Hepatocyte (in vitro differentiated cells): ENCODE measurements around the gene ADGRB3.

Experiments used
- EZH2 ChIP-seq: fragments of 200-600 bp; sonication (generic); IDR thresholded peaks from 2 replicates; pipeline ENCODE4 v1.6.1; 2016; ENCODE audit warnings: antibody characterized with exemption, mild to moderate bottlenecking, borderline replicate concordance
- EZH2phosphoT487 ChIP-seq: fragments of 200-600 bp; sonication (generic); IDR thresholded peaks from one replicate; pipeline ENCODE4 v1.6.1; 2018; ENCODE audit warnings: antibody characterized with exemption, mild to moderate bottlenecking, low read depth, moderate library complexity; ENCODE audit not compliant: unreplicated experiment, severe bottlenecking
- TF ChIP-seq, protein P1 (sequence below): fragments of 200-600 bp; sonication (generic); IDR thresholded peaks from 2 replicates; pipeline ENCODE4 v1.5.1; 2016; ENCODE audit warnings: antibody characterized with exemption, mild to moderate bottlenecking; ENCODE audit not compliant: poor library complexity

- TF ChIP-seq, protein P1, sequence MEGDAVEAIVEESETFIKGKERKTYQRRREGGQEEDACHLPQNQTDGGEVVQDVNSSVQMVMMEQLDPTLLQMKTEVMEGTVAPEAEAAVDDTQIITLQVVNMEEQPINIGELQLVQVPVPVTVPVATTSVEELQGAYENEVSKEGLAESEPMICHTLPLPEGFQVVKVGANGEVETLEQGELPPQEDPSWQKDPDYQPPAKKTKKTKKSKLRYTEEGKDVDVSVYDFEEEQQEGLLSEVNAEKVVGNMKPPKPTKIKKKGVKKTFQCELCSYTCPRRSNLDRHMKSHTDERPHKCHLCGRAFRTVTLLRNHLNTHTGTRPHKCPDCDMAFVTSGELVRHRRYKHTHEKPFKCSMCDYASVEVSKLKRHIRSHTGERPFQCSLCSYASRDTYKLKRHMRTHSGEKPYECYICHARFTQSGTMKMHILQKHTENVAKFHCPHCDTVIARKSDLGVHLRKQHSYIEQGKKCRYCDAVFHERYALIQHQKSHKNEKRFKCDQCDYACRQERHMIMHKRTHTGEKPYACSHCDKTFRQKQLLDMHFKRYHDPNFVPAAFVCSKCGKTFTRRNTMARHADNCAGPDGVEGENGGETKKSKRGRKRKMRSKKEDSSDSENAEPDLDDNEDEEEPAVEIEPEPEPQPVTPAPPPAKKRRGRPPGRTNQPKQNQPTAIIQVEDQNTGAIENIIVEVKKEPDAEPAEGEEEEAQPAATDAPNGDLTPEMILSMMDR, result no peak
- TF ChIP-seq EZH2 (no peak), EZH2phosphoT487 (no peak)
Measured at GRCh38 chr6:69338431-69339162, 703.5 kb downstream of the ADGRB3 start.
